Neural crest cell (in vitro differentiated cells): ENCODE measurements around the gene URB2. TPM values are rescaled to one million over a fixed set of nuclear protein-coding genes. Genes with fewer than 3 reads are reported as not detected.

Experiments
- DNase-seq: peaks from one replicate; pipeline ENCODE4 v3.0.0; 2021; ENCODE audit warnings: low read depth, mixed read lengths, low spot score
- H3K27ac Mint-ChIP-seq: one replicate; pipeline ENCODE4 v1.8.0; 2021; ENCODE audit warnings: mild to moderate bottlenecking, mixed read lengths; ENCODE audit not compliant: unreplicated experiment
- H3K27me3 Mint-ChIP-seq: 2 replicates; pipeline ENCODE4 v1.8.0; 2021; ENCODE audit warnings: low read depth, mild to moderate bottlenecking, mixed read lengths
- H3K36me3 Mint-ChIP-seq: 2 replicates; pipeline ENCODE4 v1.8.0; 2021; ENCODE audit warnings: low read depth, mild to moderate bottlenecking, mixed read lengths
- H3K4me1 Mint-ChIP-seq: 2 replicates; pipeline ENCODE4 v1.8.0; 2021; ENCODE audit warnings: mixed read lengths
- H3K4me3 Mint-ChIP-seq: one replicate; pipeline ENCODE4 v1.8.0; 2021; ENCODE audit warnings: mild to moderate bottlenecking, mixed read lengths
- H3K9me3 Mint-ChIP-seq: 2 replicates; pipeline ENCODE4 v1.8.0; 2021; ENCODE audit warnings: mixed read lengths
- total RNA-seq: library from RNA; stranded (reverse); gene quantifications from 2 replicates; pipeline ENCODE4 v1.2.1, GENCODE V29; 2021
- TF ChIP-seq, protein P1 (sequence below): fragments of 200-600 bp; sonication (generic); conservative IDR thresholded peaks from 2 replicates; pipeline ENCODE4 v1.5.0; 2021; ENCODE audit warnings: antibody characterized with exemption, mild to moderate bottlenecking

The URB2 gene
- total RNA-seq, 1 donor from 2014 or later = 27.1 TPM

- Mint-ChIP-seq H3K36me3 (no peaks in the 10 kb centered on the region), H3K9me3 (no peaks in the 10 kb centered on the region), H3K4me3 (peak overlapping the region; percentile 97), H3K4me1 (peaks cover 36% of the 10 kb centered on the region), H3K27ac (no peak overlapping the region), H3K27me3 (no peaks in the 10 kb centered on the region)
- no peak for DNase-seq
- TF ChIP-seq, protein P1, sequence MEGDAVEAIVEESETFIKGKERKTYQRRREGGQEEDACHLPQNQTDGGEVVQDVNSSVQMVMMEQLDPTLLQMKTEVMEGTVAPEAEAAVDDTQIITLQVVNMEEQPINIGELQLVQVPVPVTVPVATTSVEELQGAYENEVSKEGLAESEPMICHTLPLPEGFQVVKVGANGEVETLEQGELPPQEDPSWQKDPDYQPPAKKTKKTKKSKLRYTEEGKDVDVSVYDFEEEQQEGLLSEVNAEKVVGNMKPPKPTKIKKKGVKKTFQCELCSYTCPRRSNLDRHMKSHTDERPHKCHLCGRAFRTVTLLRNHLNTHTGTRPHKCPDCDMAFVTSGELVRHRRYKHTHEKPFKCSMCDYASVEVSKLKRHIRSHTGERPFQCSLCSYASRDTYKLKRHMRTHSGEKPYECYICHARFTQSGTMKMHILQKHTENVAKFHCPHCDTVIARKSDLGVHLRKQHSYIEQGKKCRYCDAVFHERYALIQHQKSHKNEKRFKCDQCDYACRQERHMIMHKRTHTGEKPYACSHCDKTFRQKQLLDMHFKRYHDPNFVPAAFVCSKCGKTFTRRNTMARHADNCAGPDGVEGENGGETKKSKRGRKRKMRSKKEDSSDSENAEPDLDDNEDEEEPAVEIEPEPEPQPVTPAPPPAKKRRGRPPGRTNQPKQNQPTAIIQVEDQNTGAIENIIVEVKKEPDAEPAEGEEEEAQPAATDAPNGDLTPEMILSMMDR = no peak
Measured at GRCh38 chr1:229627003-229627402, 956 bp downstream of the URB2 start.

- TF ChIP-seq, protein P1 = no peak
- Mint-ChIP-seq H3K36me3 (no peaks in the 10 kb centered on the region), H3K4me1 (peaks cover 26% of the 10 kb centered on the region), H3K9me3 (no peaks in the 10 kb centered on the region), H3K4me3 (peak overlapping the region; percentile 58), H3K27me3 (no peaks in the 10 kb centered on the region), H3K27ac (no peak overlapping the region)
- DNase-seq = no peak
Measured at GRCh38 chr1:229629261-229629660, 3.2 kb downstream of the URB2 start.

DNA sequence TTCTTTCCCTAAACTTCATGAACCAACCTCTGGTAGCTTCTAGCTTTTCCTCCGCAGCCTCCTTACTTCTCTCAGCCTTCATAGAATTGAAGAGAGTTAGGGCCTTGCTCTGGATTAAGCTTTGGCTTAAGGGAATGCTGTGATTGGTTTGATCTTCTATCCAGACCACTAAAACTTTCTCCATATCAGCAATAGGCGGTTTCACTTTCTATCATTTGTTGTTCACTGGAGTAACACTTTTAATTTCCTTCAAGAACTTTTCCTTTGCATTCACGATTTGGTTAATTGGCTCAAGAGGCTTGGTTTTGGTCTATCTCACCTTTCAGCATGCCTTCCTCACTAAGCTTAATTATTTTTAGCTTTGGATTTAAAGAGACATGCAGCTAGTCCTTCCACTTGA, 5.1 kb downstream of the URB2 start:
- no peak for DNase-seq
- Mint-ChIP-seq H3K27me3 (no peaks in the 10 kb centered on the region), H3K36me3 (no peaks in the 10 kb centered on the region), H3K4me3 (peak overlapping the region; percentile 42), H3K27ac (no peak overlapping the region), H3K4me1 (peaks cover 18% of the 10 kb centered on the region), H3K9me3 (no peaks in the 10 kb centered on the region)
- TF ChIP-seq, protein P1 = no peak

DNA sequence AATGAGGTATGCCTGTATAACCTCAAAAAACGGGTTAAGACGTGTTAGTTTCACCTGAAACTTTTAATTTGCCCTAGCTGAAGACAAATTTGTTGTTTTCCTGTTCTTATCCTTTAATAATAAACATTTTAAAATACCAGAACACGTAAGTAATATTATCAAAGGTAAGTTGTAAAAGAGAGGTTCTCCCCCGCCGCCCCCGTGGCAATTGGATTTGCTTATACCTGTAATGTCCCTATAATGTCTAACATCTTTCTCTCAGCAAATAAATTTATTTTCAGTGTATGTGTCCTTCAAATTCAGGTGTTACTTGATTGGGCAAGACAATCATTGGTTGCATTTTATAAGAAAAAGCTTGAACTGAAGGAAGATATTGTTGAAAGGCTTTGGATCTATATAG, 5.9 kb downstream of the URB2 start:
- no peak for DNase-seq
- Mint-ChIP-seq H3K36me3 (no peaks in the 10 kb centered on the region), H3K27ac (no peak overlapping the region), H3K4me1 (peaks cover 13% of the 10 kb centered on the region), H3K27me3 (no peaks in the 10 kb centered on the region), H3K9me3 (no peaks in the 10 kb centered on the region), H3K4me3 (no peak overlapping the region)
- TF ChIP-seq, protein P1 = no peak

DNA sequence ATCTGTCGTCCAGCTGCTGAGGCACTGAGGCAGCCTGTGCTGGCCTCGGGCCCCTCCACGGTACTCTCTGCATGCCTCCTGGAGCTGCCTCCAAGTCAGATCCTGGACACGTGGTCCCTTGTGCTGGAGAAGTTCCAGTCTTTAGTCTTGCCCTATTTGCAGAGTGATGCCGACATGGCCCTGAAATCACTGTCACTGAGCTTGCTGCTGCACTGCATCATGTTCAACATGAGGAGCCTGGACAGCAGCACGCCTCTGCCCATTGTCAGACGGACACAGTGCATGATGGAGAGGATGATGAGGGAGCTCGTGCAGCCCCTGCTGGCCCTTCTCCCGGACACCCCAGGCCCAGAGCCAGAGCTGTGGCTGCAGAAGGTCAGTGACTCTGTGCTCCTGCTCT, 10.0 kb downstream of the URB2 start:
- Mint-ChIP-seq H3K9me3 (no peaks in the 10 kb centered on the region), H3K27me3 (no peaks in the 10 kb centered on the region), H3K4me1 (no peaks in the 10 kb centered on the region), H3K36me3 (peaks cover 4% of the 10 kb centered on the region), H3K4me3 (no peak overlapping the region), H3K27ac (no peak overlapping the region)
- DNase-seq = no peak
- TF ChIP-seq, protein P1 = no peak

- H3K36me3 Mint-ChIP-seq = peaks cover 4% of the 10 kb centered on the region
Measured at GRCh38 chr1:229637746-229638145, 11.7 kb downstream of the URB2 start.

More at GRCh38 chr1:229637746-229638145, 11.7 kb downstream of the URB2 start:
- TF ChIP-seq, protein P1 = no peak
- Mint-ChIP-seq H3K4me1 (no peaks in the 10 kb centered on the region), H3K27me3 (no peaks in the 10 kb centered on the region), H3K9me3 (no peaks in the 10 kb centered on the region), H3K27ac (no peak overlapping the region), H3K4me3 (no peak overlapping the region)
- DNase-seq = no peak
